Loucy (cell line): ENCODE results near the gene ASAH2.

Experiments
- H2AFZ ChIP-seq: fragments of 200-600 bp; sonication (generic); 2 replicates; pipeline ENCODE4 v1.6.0; 2016; ENCODE audit warnings: antibody characterized with exemption, mild to moderate bottlenecking, low read length, moderate library complexity
- H3F3A ChIP-seq: fragments of 200-600 bp; 2 replicates; pipeline ENCODE4 v1.6.0; 2016; ENCODE audit warnings: antibody characterized with exemption, low read depth, mild to moderate bottlenecking
- H3K27me3 ChIP-seq: fragments of 200-600 bp; sonication (generic); 2 replicates; pipeline ENCODE4 v1.6.1; 2014; ENCODE audit warnings: low read length, mild to moderate bottlenecking; ENCODE audit not compliant: insufficient read depth, poor library complexity, severe bottlenecking
- H3K36me3 ChIP-seq: fragments of 200-600 bp; sonication (generic); 2 replicates; pipeline ENCODE4 v1.6.1; 2016; ENCODE audit warnings: low read length; ENCODE audit not compliant: insufficient read depth
- H3K4me1 ChIP-seq: fragments of 200-600 bp; sonication (generic); 2 replicates; pipeline ENCODE4 v1.5.1; 2014; ENCODE audit warnings: low read length, mild to moderate bottlenecking; ENCODE audit not compliant: insufficient read depth, poor library complexity, severe bottlenecking
- H3K4me2 ChIP-seq: fragments of 200-600 bp; sonication (generic); 2 replicates; pipeline ENCODE4 v1.6.0; 2014; ENCODE audit warnings: antibody characterized with exemption, low read length, low read depth, mild to moderate bottlenecking; ENCODE audit not compliant: poor library complexity, severe bottlenecking
- H3K4me3 ChIP-seq: fragments of 200-600 bp; sonication (generic); 2 replicates; pipeline ENCODE4 v1.5.1; 2014; ENCODE audit warnings: low read length, mild to moderate bottlenecking, mixed read lengths; ENCODE audit not compliant: poor library complexity, severe bottlenecking
- H3K79me2 ChIP-seq: fragments of 200-600 bp; sonication (generic); 2 replicates; pipeline ENCODE4 v1.6.1; 2014; ENCODE audit warnings: low read length; ENCODE audit not compliant: insufficient read depth
- H3K9ac ChIP-seq: fragments of 200-600 bp; sonication (generic); 2 replicates; pipeline ENCODE4 v1.6.0; 2014; ENCODE audit warnings: mild to moderate bottlenecking, low read depth, low read length, moderate library complexity; ENCODE audit not compliant: poor library complexity, severe bottlenecking
- H3K9me2 ChIP-seq: fragments of 200-600 bp; sonication (generic); replicated peaks from 2 replicates; pipeline ENCODE4 v1.6.1; 2016; ENCODE audit warnings: low read depth, low read length, mixed read lengths
- H3K9me3 ChIP-seq: fragments of 200-600 bp; sonication (generic); 2 replicates; pipeline ENCODE4 v1.6.1; 2014; ENCODE audit warnings: mild to moderate bottlenecking, antibody characterized with exemption, low read length, low read depth; ENCODE audit not compliant: insufficient read depth
- H4K20me1 ChIP-seq: fragments of 200-600 bp; sonication (generic); 2 replicates; pipeline ENCODE4 v1.6.0; 2014; ENCODE audit warnings: antibody characterized with exemption, low read length, mild to moderate bottlenecking; ENCODE audit not compliant: insufficient read depth, poor library complexity, severe bottlenecking
- CTCF ChIP-seq: fragments of 200-600 bp; sonication (generic); conservative IDR thresholded peaks from 2 replicates; pipeline ENCODE4 v1.5.1; 2014; ENCODE audit warnings: mild to moderate bottlenecking, antibody characterized with exemption, low read length
- EZH2phosphoT487 ChIP-seq: fragments of 200-600 bp; IDR thresholded peaks from 2 replicates; pipeline ENCODE4 v1.6.1; 2018; ENCODE audit warnings: antibody characterized with exemption, mild to moderate bottlenecking, moderate library complexity, borderline replicate concordance

ASAH2 gene

GRCh38 chr10:50279489-50279888, 28.2 kb upstream of the ASAH2 start:
- no peak overlapping the region for H3K4me2 ChIP-seq
- H3K9me3 ChIP-seq, result no peaks in the 10 kb centered on the region
- H3K79me2 ChIP-seq, result no peaks in the 10 kb centered on the region
- no peak overlapping the region for H2AFZ ChIP-seq
- H3K9me2 ChIP-seq, result no peaks in the 10 kb centered on the region
- H3K9ac ChIP-seq, result no peak overlapping the region
- peaks cover 6% of the 10 kb centered on the region for H3K27me3 ChIP-seq
- H3K4me3 ChIP-seq, result no peak overlapping the region
- no peaks in the 10 kb centered on the region for H3F3A ChIP-seq
- no peaks in the 10 kb centered on the region for H3K4me1 ChIP-seq
- no peaks in the 10 kb centered on the region for H3K36me3 ChIP-seq
- H4K20me1 ChIP-seq, result no peaks in the 10 kb centered on the region
- TF ChIP-seq EZH2phosphoT487, result no peak
- TF ChIP-seq CTCF, result no peak

GRCh38 chr10:50275650-50276235, 24.4 kb upstream of the ASAH2 start:
- H3K9me3 ChIP-seq, result no peaks in the 10 kb centered on the region
- H3K27me3 ChIP-seq, result no peaks in the 10 kb centered on the region
- H3K4me3 ChIP-seq, result no peak overlapping the region
- no peaks in the 10 kb centered on the region for H3K36me3 ChIP-seq
- H3K79me2 ChIP-seq, result no peaks in the 10 kb centered on the region
- no peak overlapping the region for H3K9ac ChIP-seq
- TF ChIP-seq CTCF (peak; percentile 80), EZH2phosphoT487 (no peak)
- H3K4me2 ChIP-seq, result no peak overlapping the region
- H3K4me1 ChIP-seq, result no peaks in the 10 kb centered on the region
- H4K20me1 ChIP-seq, result no peaks in the 10 kb centered on the region
- H3K9me2 ChIP-seq, result no peaks in the 10 kb centered on the region
- no peaks in the 10 kb centered on the region for H3F3A ChIP-seq
- no peak overlapping the region for H2AFZ ChIP-seq

GRCh38 chr10:50272531-50272930, 21.2 kb upstream of the ASAH2 start:
- Histone ChIP-seq H3K27me3 (no peaks in the 10 kb centered on the region), H3K9me2 (no peaks in the 10 kb centered on the region), H3K9me3 (no peaks in the 10 kb centered on the region), H3K36me3 (no peaks in the 10 kb centered on the region), H3K79me2 (no peaks in the 10 kb centered on the region), H3K4me3 (no peak overlapping the region), H3K4me1 (no peaks in the 10 kb centered on the region), H3K9ac (no peak overlapping the region), H4K20me1 (no peaks in the 10 kb centered on the region), H2AFZ (no peak overlapping the region), H3F3A (no peaks in the 10 kb centered on the region), H3K4me2 (no peak overlapping the region)
- TF ChIP-seq CTCF, result no peak
- no peak for TF ChIP-seq EZH2phosphoT487
